HG02588 (cell line): ENCODE results near the gene PYCARD.
"Not testable (repeated sequence)": the region's sequence is repeated elsewhere in the genome, so short reads cannot be mapped to it uniquely, and the experiment has no call there.

Experiments
- ATAC-seq: cut with Tn5 transposase; IDR thresholded peaks from one replicate; pipeline ENCODE4 v1.9.1; 2021; ENCODE audit warnings: mild to moderate bottlenecking, moderate library complexity; ENCODE audit not compliant: unreplicated experiment

PYCARD gene

GRCh38 chr16:31215287-31216162 is 13.0 kb upstream of the PYCARD start:
- no peak for ATAC-seq

GRCh38 chr16:31214708-31215286 is 12.2 kb upstream of the PYCARD start:
- ATAC-seq = no peak

- no peak for ATAC-seq
Measured at GRCh38 chr16:31213877-31214707, 11.5 kb upstream of the PYCARD start, which contains the start of gene TRIM72. Gene TRIM72 (plus strand): TSS chr16:31214119. CDS start chr16:31214739, 620 bp downstream.

- no peak for ATAC-seq
Measured at GRCh38 chr16:31213342-31213741, 10.8 kb upstream of the PYCARD start.

- ATAC-seq = no peak
Measured at GRCh38 chr16:31206776-31207175, 4.2 kb upstream of the PYCARD start.

GRCh38 chr16:31204871-31205666 is 2.5 kb upstream of the PYCARD start:
- no peak for ATAC-seq

- ATAC-seq = peak; percentile 32
Measured at GRCh38 chr16:31201582-31202413, 762 bp downstream of the PYCARD start.

GRCh38 chr16:31200821-31201568 is 1.6 kb downstream of the PYCARD start:
- ATAC-seq = no peak

- not testable (repeated sequence) for ATAC-seq
Measured at GRCh38 chr16:31200111-31200510, 2.4 kb downstream of the PYCARD start.

GRCh38 chr16:31199430-31200041 is 3.0 kb downstream of the PYCARD start:
- ATAC-seq = no peak

GRCh38 chr16:31198207-31198882 is 4.2 kb downstream of the PYCARD start:
- no peak for ATAC-seq

- no peak for ATAC-seq
Measured at GRCh38 chr16:31196324-31197088, 6.1 kb downstream of the PYCARD start.

- ATAC-seq = not testable (repeated sequence)
Measured at GRCh38 chr16:31195861-31196260, 6.7 kb downstream of the PYCARD start.

GRCh38 chr16:31194898-31195297 is 7.7 kb downstream of the PYCARD start:
- ATAC-seq = no peak

GRCh38 chr16:31193874-31194273 is 8.7 kb downstream of the PYCARD start:
- ATAC-seq = no peak

GRCh38 chr16:31192856-31193642 is 9.5 kb downstream of the PYCARD start:
- ATAC-seq = no peak
